ENCODE data around the gene SUV39H1. TPM values are rescaled to one million over a fixed set of nuclear protein-coding genes. Genes with fewer than 3 reads are reported as not detected.

Gene SUV39H1
- total and polyA plus RNA-seq, 3 experiments from 2014 or later: 17.2 to 33.2 (median 32.1) TPM

- CTCF ChIA-PET: no interaction called here
- H3K36me3 ChIP-seq (ENCODE audit: insufficient read depth, low read length): no peaks in the 10 kb centered on the region
- no peaks in the 10 kb centered on the region for H3K9me3 Mint-ChIP-seq
- peaks cover 0 to 26% (median 2%) of the 10 kb centered on the region in 3 donors for H3K36me3 Mint-ChIP-seq
- H3K27me3 Mint-ChIP-seq: peaks cover 0 to 11% of the 10 kb centered on the region in 2 donors
- peak overlapping the region in 1 of 8 donors; percentile 17 for H3K27ac Mint-ChIP-seq
- no peak for DNase-seq
- peaks cover 42 to 59% (median 45%) of the 10 kb centered on the region in 3 donors for H3K4me1 Mint-ChIP-seq
- H3K27me3 ChIP-seq (ENCODE audit: insufficient read depth, low read length, poor library complexity, severe bottlenecking): no peaks in the 10 kb centered on the region
- H3K27ac ChIP-seq (ENCODE audit: low read depth, low read length): no peak overlapping the region
- peaks cover 45% of the 10 kb centered on the region for H3K4me1 ChIP-seq (ENCODE audit: insufficient read depth, low read length)
- no peak overlapping the region for H3K4me3 ChIP-seq (ENCODE audit: low read length)
- no peak overlapping the region for H3K4me3 Mint-ChIP-seq
- no peaks in the 10 kb centered on the region for H3K9me3 ChIP-seq (ENCODE audit: low read length)
- POLR2A ChIA-PET: interaction anchor here (1.5 kb wide), 1 partner anchor 91 kb away, joined by 3 read pairs; no protein-coding TSS in a partner anchor
Measured at GRCh38 chrX:48709522-48710112, 13.1 kb downstream of the SUV39H1 start.

GRCh38 chrX:48711162-48711928 lies 14.8 kb downstream of the SUV39H1 start:
- Mint-ChIP-seq H3K4me1 (peaks cover 58 to 67% (median 62%) of the 10 kb centered on the region in 3 donors), H3K9me3 (no peaks in the 10 kb centered on the region), H3K4me3 (peak overlapping the region; percentile 2 to 79 (median 63)), H3K36me3 (peaks cover 0 to 19% (median 0%) of the 10 kb centered on the region in 3 donors), H3K27me3 (peaks cover 0 to 8% of the 10 kb centered on the region in 2 donors), H3K27ac (peak overlapping the region; percentile 63 to 96 (median 92))
- POLR2A ChIA-PET: interaction anchor here (0.5 to 0.8 kb wide), 2 partner anchors 15 to 528 kb away, joined by 3 read pairs; partner anchors contain the start of gene SUV39H1
- no peaks in the 10 kb centered on the region for H3K9me3 ChIP-seq (ENCODE audit: low read length)
- H3K36me3 ChIP-seq (ENCODE audit: insufficient read depth, low read length): no peaks in the 10 kb centered on the region
- CTCF ChIA-PET: no interaction called here
- peaks cover 63% of the 10 kb centered on the region for H3K4me1 ChIP-seq (ENCODE audit: insufficient read depth, low read length)
- H3K27me3 ChIP-seq (ENCODE audit: insufficient read depth, low read length, poor library complexity, severe bottlenecking): no peaks in the 10 kb centered on the region
- no peak for DNase-seq
- peak overlapping the region; percentile 55 for H3K4me3 ChIP-seq (ENCODE audit: low read length)
- H3K27ac ChIP-seq (ENCODE audit: low read depth, low read length): peak overlapping the region; percentile 25

- Histone ChIP-seq H3K4me1 (ENCODE audit: insufficient read depth, low read length) (peaks cover 69% of the 10 kb centered on the region), H3K36me3 (ENCODE audit: insufficient read depth, low read length) (no peaks in the 10 kb centered on the region), H3K9me3 (ENCODE audit: low read length) (no peaks in the 10 kb centered on the region), H3K27ac (ENCODE audit: low read depth, low read length) (peak overlapping the region; percentile 25), H3K4me3 (ENCODE audit: low read length) (peak overlapping the region; percentile 55), H3K27me3 (ENCODE audit: insufficient read depth, low read length, poor library complexity, severe bottlenecking) (no peaks in the 10 kb centered on the region)
- peaks cover 62 to 72% (median 67%) of the 10 kb centered on the region in 3 donors for H3K4me1 Mint-ChIP-seq
- CTCF ChIA-PET: interaction anchor here (2.1 kb wide), 1 partner anchor 25 kb away, joined by 4 read pairs; no protein-coding TSS in a partner anchor
- H3K36me3 Mint-ChIP-seq: peaks cover 0 to 15% (median 0%) of the 10 kb centered on the region in 3 donors
- no peak for DNase-seq
- H3K27ac Mint-ChIP-seq: peak overlapping the region; percentile 63 to 96 (median 92)
- no peaks in the 10 kb centered on the region for H3K9me3 Mint-ChIP-seq
- peaks cover 0 to 8% of the 10 kb centered on the region in 2 donors for H3K27me3 Mint-ChIP-seq
- peak overlapping the region; percentile 18 to 80 (median 73) for H3K4me3 Mint-ChIP-seq
- POLR2A ChIA-PET: interaction anchor here (0.5 to 0.8 kb wide), 2 partner anchors 15 to 528 kb away, joined by 3 read pairs; partner anchors contain the start of gene SUV39H1
Measured at GRCh38 chrX:48711929-48712505, 15.5 kb downstream of the SUV39H1 start.

GRCh38 chrX:48713847-48714246 lies 17.3 kb downstream of the SUV39H1 start:
- Mint-ChIP-seq H3K36me3 (peaks cover 0 to 2% (median 0%) of the 10 kb centered on the region in 3 donors), H3K4me3 (peak overlapping the region; percentile 18 to 79 (median 63)), H3K27me3 (peaks cover 0 to 9% of the 10 kb centered on the region in 2 donors), H3K4me1 (peaks cover 72 to 81% (median 78%) of the 10 kb centered on the region in 3 donors), H3K9me3 (no peaks in the 10 kb centered on the region), H3K27ac (peak overlapping the region; percentile 85 to 96 (median 92))
- ChIA-PET CTCF (interaction anchor here (2.1 kb wide), 1 partner anchor 23 kb away, joined by 4 read pairs; no protein-coding TSS in a partner anchor), POLR2A (interaction anchor here (0.6 to 2.2 kb wide), 5 partner anchors 15 to 723 kb away, joined by 3 to 22 read pairs (median 3); partner anchors contain the start of genes HDAC6 and SUV39H1)
- Histone ChIP-seq H3K4me3 (ENCODE audit: low read length) (peak overlapping the region; percentile 46), H3K27ac (ENCODE audit: low read depth, low read length) (peak overlapping the region; percentile 60), H3K27me3 (ENCODE audit: insufficient read depth, low read length, poor library complexity, severe bottlenecking) (no peaks in the 10 kb centered on the region), H3K36me3 (ENCODE audit: insufficient read depth, low read length) (no peaks in the 10 kb centered on the region), H3K9me3 (ENCODE audit: low read length) (no peaks in the 10 kb centered on the region), H3K4me1 (ENCODE audit: insufficient read depth, low read length) (peaks cover 82% of the 10 kb centered on the region)
- DNase-seq: no peak

- Histone ChIP-seq H3K27me3 (ENCODE audit: insufficient read depth, low read length, poor library complexity, severe bottlenecking) (no peaks in the 10 kb centered on the region), H3K9me3 (ENCODE audit: low read length) (no peaks in the 10 kb centered on the region), H3K27ac (ENCODE audit: low read depth, low read length) (peak overlapping the region; percentile 60), H3K4me3 (ENCODE audit: low read length) (peak overlapping the region; percentile 46), H3K36me3 (ENCODE audit: insufficient read depth, low read length) (no peaks in the 10 kb centered on the region), H3K4me1 (ENCODE audit: insufficient read depth, low read length) (peaks cover 87% of the 10 kb centered on the region)
- Mint-ChIP-seq H3K9me3 (no peaks in the 10 kb centered on the region), H3K27ac (peak overlapping the region; percentile 0 to 96 (median 92)), H3K36me3 (no peaks in the 10 kb centered on the region), H3K4me1 (peaks cover 77 to 87% (median 81%) of the 10 kb centered on the region in 3 donors), H3K4me3 (peak overlapping the region; percentile 18 to 75 (median 52)), H3K27me3 (peaks cover 0 to 10% of the 10 kb centered on the region in 2 donors)
- ChIA-PET POLR2A (interaction anchor here (2.0 to 2.2 kb wide), 2 partner anchors 18 to 23 kb away, joined by 6 to 22 read pairs; partner anchors contain the start of gene SUV39H1), CTCF (no interaction called here)
- peak in 2 of 5 donors; percentile 53 to 59 for DNase-seq
Measured at GRCh38 chrX:48714573-48714972, 18.0 kb downstream of the SUV39H1 start.

GRCh38 chrX:48715072-48715471 lies 18.5 kb downstream of the SUV39H1 start:
- ChIA-PET CTCF (no interaction called here), POLR2A (no interaction called here)
- DNase-seq: no peak
- Histone ChIP-seq H3K4me3 (ENCODE audit: low read length) (no peak overlapping the region), H3K36me3 (ENCODE audit: insufficient read depth, low read length) (no peaks in the 10 kb centered on the region), H3K4me1 (ENCODE audit: insufficient read depth, low read length) (peaks cover 90% of the 10 kb centered on the region), H3K9me3 (ENCODE audit: low read length) (no peaks in the 10 kb centered on the region), H3K27me3 (ENCODE audit: insufficient read depth, low read length, poor library complexity, severe bottlenecking) (no peaks in the 10 kb centered on the region), H3K27ac (ENCODE audit: low read depth, low read length) (no peak overlapping the region)
- peak overlapping the region; percentile 3 to 96 (median 92) for H3K27ac Mint-ChIP-seq
- H3K4me1 Mint-ChIP-seq: peaks cover 77 to 87% (median 81%) of the 10 kb centered on the region in 3 donors
- no peaks in the 10 kb centered on the region for H3K36me3 Mint-ChIP-seq
- H3K9me3 Mint-ChIP-seq: no peaks in the 10 kb centered on the region
- H3K4me3 Mint-ChIP-seq: peak overlapping the region in 6 of 7 donors; percentile 18 to 75 (median 59)
- peaks cover 0 to 10% of the 10 kb centered on the region in 2 donors for H3K27me3 Mint-ChIP-seq

GRCh38 chrX:48715876-48716502 lies 19.5 kb downstream of the SUV39H1 start:
- no peak overlapping the region for H3K27ac ChIP-seq (ENCODE audit: low read depth, low read length)
- Mint-ChIP-seq H3K27me3 (peaks cover 0 to 7% of the 10 kb centered on the region in 2 donors), H3K4me1 (peaks cover 72 to 78% (median 73%) of the 10 kb centered on the region in 3 donors), H3K27ac (peak overlapping the region; percentile 39 to 96 (median 90)), H3K36me3 (no peaks in the 10 kb centered on the region), H3K9me3 (no peaks in the 10 kb centered on the region), H3K4me3 (peak overlapping the region in 6 of 7 donors; percentile 9 to 58 (median 38))
- no peaks in the 10 kb centered on the region for H3K9me3 ChIP-seq (ENCODE audit: low read length)
- H3K36me3 ChIP-seq (ENCODE audit: insufficient read depth, low read length): no peaks in the 10 kb centered on the region
- POLR2A ChIA-PET: no interaction called here
- no peaks in the 10 kb centered on the region for H3K27me3 ChIP-seq (ENCODE audit: insufficient read depth, low read length, poor library complexity, severe bottlenecking)
- H3K4me3 ChIP-seq (ENCODE audit: low read length): no peak overlapping the region
- CTCF ChIA-PET: no interaction called here
- peaks cover 93% of the 10 kb centered on the region for H3K4me1 ChIP-seq (ENCODE audit: insufficient read depth, low read length)
- peak in 1 of 5 donors; percentile 25 for DNase-seq
